Measurements from ENCODE around the gene MBNL3.
"Not testable (repeated sequence)": the region's sequence is repeated elsewhere in the genome, so short reads cannot be mapped to it uniquely, and the experiment has no call there.

Gene MBNL3

GRCh38 chrX:132367984-132368383 is 120.9 kb downstream of the MBNL3 start:
- no peak for DNase-seq

GRCh38 chrX:132367314-132367713 is 121.5 kb downstream of the MBNL3 start:
- no peak for DNase-seq

GRCh38 chrX:132365490-132365889 is 123.3 kb downstream of the MBNL3 start:
- DNase-seq, result no peak

- no peak for DNase-seq
Measured at GRCh38 chrX:132364313-132364712, 124.5 kb downstream of the MBNL3 start.

- DNase-seq, result no peak
Measured at GRCh38 chrX:132353430-132353829, 135.4 kb downstream of the MBNL3 start.

GRCh38 chrX:132336172-132336571 is 152.7 kb downstream of the MBNL3 start:
- no peak for DNase-seq

GRCh38 chrX:132333351-132333750 is 155.5 kb downstream of the MBNL3 start:
- DNase-seq, result no peak

GRCh38 chrX:132331532-132331931 is 157.3 kb downstream of the MBNL3 start:
- DNase-seq, result no peak

GRCh38 chrX:132331000-132331399 is 157.8 kb downstream of the MBNL3 start:
- no peak for DNase-seq

- DNase-seq, result no peak
Measured at GRCh38 chrX:132330156-132330729, 158.6 kb downstream of the MBNL3 start.

GRCh38 chrX:132326960-132327359 is 161.9 kb downstream of the MBNL3 start:
- not testable (repeated sequence) for DNase-seq
